Tibial artery (tissue), 4 donors: ENCODE results near the gene IL1RAPL2.
A peak's percentile ranks its signal among the peaks of the same experiment; 100 is the strongest.
"Not testable (repeated sequence)": the region's sequence is repeated elsewhere in the genome, so short reads cannot be mapped to it uniquely, and the experiment has no call there.

Experiments
- DNase-seq, 2 donors: peaks; one replicate each; pipeline ENCODE4 v3.0.0-alpha.2; 2019
- H3K27ac ChIP-seq, 2 donors: fragments of 200-600 bp; sonication (generic) in 1 of 2; 1 replicate in 1 of 2; 2 replicates in 1 of 2; pipeline ENCODE4 v1.5.1; 2018 to 2019; ENCODE audit warnings: mild to moderate bottlenecking in 1 of 2
- H3K27me3 ChIP-seq, 2 donors: fragments of 200-600 bp; sonication (generic) in 1 of 2; one replicate each; pipeline versions ENCODE4 v1.5.1 to v1.6.0; 2016 to 2019
- H3K36me3 ChIP-seq, 3 donors: fragments of 200-600 bp; sonication (generic) in 2 of 3; one replicate each; pipeline ENCODE4 v1.5.1; 2016 to 2019; ENCODE audit warnings: mild to moderate bottlenecking in 2 of 3
- H3K4me1 ChIP-seq, 4 donors: fragments of 200-600 bp; sonication (generic) in 2 of 4; 1 replicate in 3 of 4; 2 replicates in 1 of 4; pipeline ENCODE4 v1.5.1; 2016 to 2019
- H3K4me3 ChIP-seq, 2 donors: fragments of 200-600 bp; sonication (generic) in 1 of 2; 1 replicate in 1 of 2; 2 replicates in 1 of 2; pipeline ENCODE4 v1.5.1; 2018 to 2019; ENCODE audit warnings: mild to moderate bottlenecking in 2 of 2
- H3K9me3 ChIP-seq, 3 donors: fragments of 200-600 bp; sonication (generic) in 1 of 3; one replicate each; pipeline ENCODE4 v1.5.1; 2016 to 2019
- CTCF ChIP-seq, 2 experiments: fragments of 200-600 bp in 1 of 2; fragments of 450-650 bp in 1 of 2; IDR thresholded peaks; one replicate each; pipeline ENCODE4 v1.5.1; 2017 to 2019; ENCODE audit warnings: antibody characterized with exemption in 2 of 2, mild to moderate bottlenecking in 1 of 2, moderate library complexity in 1 of 2
- intact Hi-C: fragments of 100-400 bp; cut with DNase I; formaldehyde crosslinking; loops from one replicate; pipeline ENCODE4 v1.15.0; 2023; ENCODE audit warnings: low total_unique reads

The IL1RAPL2 gene

GRCh38 chrX:104565791-104566680, at the start of gene IL1RAPL2:
Gene IL1RAPL2 (plus strand): TSS chrX:104566199.
- peaks cover 0 to 18% of the 10 kb centered on the region in 2 donors for H3K27me3 ChIP-seq
- H3K36me3 ChIP-seq: no peaks in the 10 kb centered on the region
- H3K4me1 ChIP-seq: peaks cover 0 to 11% (median 0%) of the 10 kb centered on the region in 4 donors
- peaks cover 0 to 2% (median 0%) of the 10 kb centered on the region in 3 donors for H3K9me3 ChIP-seq
- DNase-seq: no peak
- H3K4me3 ChIP-seq: no peak within 1 kb of the TSS
- TF ChIP-seq CTCF (IDR thresholded peaks at IDR 0.05): peak in 1 of 2 experiments; percentile 6
- no peak within 1 kb of the TSS for H3K27ac ChIP-seq
- intact Hi-C loops: no loop called here

- H3K9me3 ChIP-seq: no peaks in the 10 kb centered on the region
- DNase-seq: no peak
- H3K4me1 ChIP-seq: no peaks in the 10 kb centered on the region
- intact Hi-C loops: no loop called here
- no peaks in the 10 kb centered on the region for H3K27me3 ChIP-seq
- no peaks in the 10 kb centered on the region for H3K36me3 ChIP-seq
- no peak overlapping the region for H3K4me3 ChIP-seq
- H3K27ac ChIP-seq: no peak overlapping the region
- TF ChIP-seq CTCF (IDR thresholded peaks at IDR 0.05): no peak
Measured at GRCh38 chrX:104522386-104522785, 43.6 kb upstream of the IL1RAPL2 start.

- intact Hi-C loops: no loop called here
- Histone ChIP-seq H3K27me3 (no peaks in the 10 kb centered on the region), H3K36me3 (no peaks in the 10 kb centered on the region), H3K27ac (no peak overlapping the region), H3K9me3 (peaks cover 0 to 7% (median 0%) of the 10 kb centered on the region in 3 donors), H3K4me3 (no peak overlapping the region), H3K4me1 (no peaks in the 10 kb centered on the region)
- DNase-seq: no peak
- no peak for TF ChIP-seq CTCF (IDR thresholded peaks at IDR 0.05)
Measured at GRCh38 chrX:104523858-104524257, 42.1 kb upstream of the IL1RAPL2 start.

- Histone ChIP-seq H3K9me3 (peaks cover 0 to 5% (median 0%) of the 10 kb centered on the region in 3 donors), H3K36me3 (no peaks in the 10 kb centered on the region), H3K4me3 (no peak overlapping the region), H3K27me3 (no peaks in the 10 kb centered on the region), H3K27ac (no peak overlapping the region), H3K4me1 (no peaks in the 10 kb centered on the region)
- intact Hi-C loops: no loop called here
- DNase-seq: no peak
- no peak for TF ChIP-seq CTCF (IDR thresholded peaks at IDR 0.05)
Measured at GRCh38 chrX:104539081-104539480, 26.9 kb upstream of the IL1RAPL2 start.

- H3K4me3 ChIP-seq, H3K9me3 ChIP-seq, H3K27me3 ChIP-seq, DNase-seq, H3K27ac ChIP-seq, H3K36me3 ChIP-seq, H3K4me1 ChIP-seq, intact Hi-C loops: not testable (repeated sequence)
Measured at GRCh38 chrX:104542447-104542846, 23.6 kb upstream of the IL1RAPL2 start.

GRCh38 chrX:104564335-104564734, 1.7 kb upstream of the IL1RAPL2 start:
- TF ChIP-seq CTCF (IDR thresholded peaks at IDR 0.05): no peak
- no peak overlapping the region for H3K4me3 ChIP-seq
- intact Hi-C loops: no loop called here
- DNase-seq: peak in 1 of 2 donors; percentile 52
- no peaks in the 10 kb centered on the region for H3K36me3 ChIP-seq
- peaks cover 0 to 18% of the 10 kb centered on the region in 2 donors for H3K27me3 ChIP-seq
- H3K9me3 ChIP-seq: peaks cover 0 to 8% (median 0%) of the 10 kb centered on the region in 3 donors
- H3K27ac ChIP-seq: no peak overlapping the region
- peaks cover 0 to 11% (median 0%) of the 10 kb centered on the region in 4 donors for H3K4me1 ChIP-seq
